A673 (cell line): Measurements from ENCODE around the gene SLC35F1.

ENCODE experiments used
- EZH2 ChIP-seq: fragments of 200-600 bp; sonication (generic); IDR thresholded peaks from 2 replicates; pipeline ENCODE4 v1.6.1; 2017; ENCODE audit warnings: borderline replicate concordance, low read depth, mild to moderate bottlenecking, mixed read lengths, antibody characterized with exemption, low read length; ENCODE audit not compliant: poor library complexity, severe bottlenecking
- TF ChIP-seq, protein P1 (sequence below): fragments of 300-800, 200-600 bp; sonication (generic); conservative IDR thresholded peaks from 2 replicates; pipeline ENCODE4 v1.5.1; 2017; ENCODE audit warnings: low read depth, mild to moderate bottlenecking, antibody characterized with exemption, low read length, moderate library complexity, mixed read lengths

DNA sequence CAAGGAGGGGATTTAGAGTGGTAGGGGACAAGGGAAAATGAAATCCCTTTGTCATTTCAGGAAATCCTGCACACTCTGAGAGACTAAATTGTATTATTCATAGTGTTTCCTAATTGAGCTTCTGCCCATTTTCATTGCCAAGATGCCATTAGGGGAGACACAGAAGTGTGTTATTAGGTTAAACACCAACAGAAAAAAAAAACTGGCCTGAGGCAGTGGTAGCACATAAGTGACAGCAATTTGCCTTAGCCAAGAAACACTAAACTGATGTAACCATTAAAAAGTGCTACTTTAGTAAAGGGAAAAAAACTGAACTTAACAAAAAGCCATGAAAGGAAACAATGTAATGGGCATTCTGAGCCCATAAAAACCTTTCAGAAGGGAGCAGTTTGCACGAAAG is 370.6 kb downstream of the SLC35F1 start:
- TF ChIP-seq, protein P1, sequence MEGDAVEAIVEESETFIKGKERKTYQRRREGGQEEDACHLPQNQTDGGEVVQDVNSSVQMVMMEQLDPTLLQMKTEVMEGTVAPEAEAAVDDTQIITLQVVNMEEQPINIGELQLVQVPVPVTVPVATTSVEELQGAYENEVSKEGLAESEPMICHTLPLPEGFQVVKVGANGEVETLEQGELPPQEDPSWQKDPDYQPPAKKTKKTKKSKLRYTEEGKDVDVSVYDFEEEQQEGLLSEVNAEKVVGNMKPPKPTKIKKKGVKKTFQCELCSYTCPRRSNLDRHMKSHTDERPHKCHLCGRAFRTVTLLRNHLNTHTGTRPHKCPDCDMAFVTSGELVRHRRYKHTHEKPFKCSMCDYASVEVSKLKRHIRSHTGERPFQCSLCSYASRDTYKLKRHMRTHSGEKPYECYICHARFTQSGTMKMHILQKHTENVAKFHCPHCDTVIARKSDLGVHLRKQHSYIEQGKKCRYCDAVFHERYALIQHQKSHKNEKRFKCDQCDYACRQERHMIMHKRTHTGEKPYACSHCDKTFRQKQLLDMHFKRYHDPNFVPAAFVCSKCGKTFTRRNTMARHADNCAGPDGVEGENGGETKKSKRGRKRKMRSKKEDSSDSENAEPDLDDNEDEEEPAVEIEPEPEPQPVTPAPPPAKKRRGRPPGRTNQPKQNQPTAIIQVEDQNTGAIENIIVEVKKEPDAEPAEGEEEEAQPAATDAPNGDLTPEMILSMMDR: no peak
- no peak for TF ChIP-seq EZH2
